ENCODE results near the gene TDRD3.

TDRD3 gene

DNA sequence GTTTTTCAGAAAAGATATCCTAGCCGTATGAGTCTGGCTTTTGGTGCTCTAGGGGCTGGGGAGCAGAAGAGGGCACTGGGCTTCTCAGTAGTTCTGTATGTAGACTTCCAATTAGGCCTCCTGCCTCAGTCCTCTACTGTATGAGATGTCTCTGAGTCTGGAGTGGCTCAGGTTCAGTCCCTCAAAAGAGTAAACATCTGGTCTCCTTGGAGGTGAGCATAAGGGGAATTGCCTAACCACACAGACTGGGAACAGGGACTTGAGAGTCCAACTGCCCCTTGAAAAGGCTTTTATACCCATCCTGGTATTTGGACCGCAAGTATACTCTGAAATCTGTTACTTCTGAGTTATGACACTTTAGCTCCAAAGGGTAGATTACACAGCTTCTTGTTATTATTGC lies 214.5 kb downstream of the TDRD3 start:
- FAIRE-seq = no peak
- DNase-seq (ENCODE audit: insufficient read length, low spot score) = no peak
- TF ChIP-seq CTCF (IDR thresholded peaks at IDR 0.05; ENCODE audit: insufficient read depth, missing control alignments) = no peak

DNA sequence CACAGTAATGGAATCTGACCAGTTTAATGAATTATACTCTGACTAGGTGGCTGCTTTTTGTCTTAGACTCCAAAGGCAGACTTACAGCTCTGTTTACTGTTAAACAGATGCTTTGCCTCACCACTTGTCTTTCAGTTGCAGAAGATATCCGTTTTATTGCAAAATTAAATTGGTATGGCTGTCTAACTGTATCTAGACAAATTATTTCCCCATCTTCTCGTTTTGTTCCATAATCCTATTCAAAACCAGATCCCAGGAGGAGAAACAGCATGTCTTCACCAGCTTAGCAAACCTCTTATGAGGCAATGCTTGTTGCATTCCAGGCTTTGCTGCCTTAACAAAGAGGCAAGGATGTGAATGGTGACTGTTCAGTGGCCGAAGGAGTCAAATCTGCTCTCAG lies 215.6 kb downstream of the TDRD3 start:
- DNase-seq (ENCODE audit: insufficient read length, low spot score) (no peak), FAIRE-seq (no peak)
- no peak for TF ChIP-seq CTCF (IDR thresholded peaks at IDR 0.05; ENCODE audit: insufficient read depth, missing control alignments)

- no peak for DNase-seq (ENCODE audit: insufficient read length, low spot score)
- FAIRE-seq = no peak
- TF ChIP-seq CTCF (IDR thresholded peaks at IDR 0.05; ENCODE audit: insufficient read depth, missing control alignments) = no peak
These were observed 216.1 kb downstream of the TDRD3 start for GRCh38 chr13:60613080-60613479.

DNA sequence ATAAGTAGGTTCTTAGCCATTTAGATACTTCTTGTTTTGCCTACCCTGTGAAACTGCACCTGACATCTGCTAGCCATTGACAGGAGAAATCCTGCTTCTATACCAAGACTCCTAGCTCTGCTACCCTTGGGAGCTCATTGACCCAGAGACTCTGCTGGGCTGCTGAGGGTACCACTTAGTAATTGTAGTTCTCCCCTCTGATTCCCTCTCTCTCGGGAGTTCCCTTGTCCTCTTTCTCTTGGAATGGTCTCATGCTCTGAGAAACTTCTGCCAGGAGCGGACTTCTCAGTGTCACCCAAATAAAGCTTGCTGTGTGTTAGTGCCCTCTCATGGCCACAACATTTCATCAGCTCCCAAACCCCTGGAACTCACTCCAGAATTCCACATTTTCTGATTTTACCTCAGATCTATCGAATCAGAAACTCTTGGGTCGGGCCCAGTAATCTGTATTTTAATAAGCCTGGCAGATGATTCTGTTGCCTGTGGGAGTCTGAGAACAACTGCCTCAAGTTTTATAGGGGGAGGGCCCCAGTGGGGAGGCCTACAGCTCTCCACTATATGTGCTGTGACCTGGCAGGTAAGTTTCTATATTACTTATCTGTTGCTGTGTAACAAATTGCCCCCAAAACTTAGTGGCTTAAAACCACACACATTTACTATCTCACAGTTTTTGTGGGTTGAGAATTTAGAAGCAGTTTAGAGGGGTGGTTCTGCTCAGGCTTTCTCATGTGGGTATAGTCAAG lies 221.1 kb downstream of the TDRD3 start:
- peak; percentile 53 for TF ChIP-seq CTCF (IDR thresholded peaks at IDR 0.05; ENCODE audit: insufficient read depth, missing control alignments)
- DNase-seq (ENCODE audit: insufficient read length, low spot score) (no peak), FAIRE-seq (no peak)

- DNase-seq (ENCODE audit: insufficient read length, low spot score) (no peak), FAIRE-seq (no peak)
- TF ChIP-seq CTCF (IDR thresholded peaks at IDR 0.05; ENCODE audit: insufficient read depth, missing control alignments) = no peak
These were observed 222.4 kb downstream of the TDRD3 start for GRCh38 chr13:60619461-60619860.

DNA sequence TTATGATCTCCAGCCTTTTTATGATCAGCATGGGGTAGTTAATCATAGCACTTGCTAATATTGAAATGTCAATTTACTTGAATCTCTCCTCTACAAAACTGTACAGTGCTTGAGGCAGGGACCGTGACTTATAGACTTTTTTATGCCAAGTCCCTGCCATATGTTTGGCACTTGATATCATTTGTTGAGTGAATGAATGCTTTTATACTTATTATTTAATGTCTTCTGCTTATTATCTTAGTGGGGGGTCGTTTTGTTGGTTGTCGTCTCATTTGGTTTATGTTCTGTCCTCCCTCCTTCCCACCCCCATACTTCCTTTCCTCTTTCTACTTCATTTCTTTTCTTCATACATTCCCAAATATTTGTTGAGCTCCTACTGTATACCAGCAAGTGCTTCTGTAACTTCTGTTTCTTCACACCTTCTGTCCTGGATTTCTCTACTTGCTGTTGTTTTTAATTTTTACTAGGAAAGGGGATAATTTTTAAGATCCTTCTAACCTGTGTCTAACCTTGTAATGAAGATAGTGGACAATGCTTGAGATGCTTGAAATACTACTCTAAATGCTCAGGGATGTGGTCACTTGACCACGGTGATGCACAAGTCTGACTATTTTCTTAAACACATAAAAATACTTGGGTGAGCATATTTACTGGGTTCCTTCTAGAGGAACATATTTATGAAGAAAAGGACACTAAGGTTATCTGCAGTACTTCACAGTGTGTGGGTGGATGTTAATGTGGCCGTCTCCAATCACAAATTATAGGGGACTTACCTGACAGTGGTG lies 223.8 kb downstream of the TDRD3 start:
- no peak for DNase-seq (ENCODE audit: insufficient read length, low spot score)
- no peak for FAIRE-seq
- no peak for TF ChIP-seq CTCF (IDR thresholded peaks at IDR 0.05; ENCODE audit: insufficient read depth, missing control alignments)

DNA sequence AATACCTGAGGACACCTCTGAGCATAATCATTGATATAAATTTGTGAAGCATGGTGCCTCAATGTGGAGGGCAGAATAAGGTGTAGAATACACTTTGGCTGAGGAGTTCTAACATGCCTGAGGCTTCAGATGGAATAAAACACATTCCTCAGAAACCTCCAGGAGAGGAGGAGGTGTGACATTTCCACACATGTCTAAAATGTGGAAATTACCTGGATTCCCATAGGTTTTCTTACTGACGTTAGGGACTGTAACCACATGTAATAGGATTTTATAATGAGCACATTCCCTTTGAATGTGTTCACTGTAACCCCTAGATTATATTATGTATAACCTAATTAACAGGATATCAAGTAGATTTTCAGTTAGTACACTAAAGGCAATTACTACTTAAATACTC lies 226.1 kb downstream of the TDRD3 start:
- FAIRE-seq = no peak

More for the DNA sequence above, 226.1 kb downstream of the TDRD3 start:
- DNase-seq (ENCODE audit: insufficient read length, low spot score) = no peak
- no peak for TF ChIP-seq CTCF (IDR thresholded peaks at IDR 0.05; ENCODE audit: insufficient read depth, missing control alignments)
